ENCODE results near the gene CTU2.

The CTU2 gene

DNA sequence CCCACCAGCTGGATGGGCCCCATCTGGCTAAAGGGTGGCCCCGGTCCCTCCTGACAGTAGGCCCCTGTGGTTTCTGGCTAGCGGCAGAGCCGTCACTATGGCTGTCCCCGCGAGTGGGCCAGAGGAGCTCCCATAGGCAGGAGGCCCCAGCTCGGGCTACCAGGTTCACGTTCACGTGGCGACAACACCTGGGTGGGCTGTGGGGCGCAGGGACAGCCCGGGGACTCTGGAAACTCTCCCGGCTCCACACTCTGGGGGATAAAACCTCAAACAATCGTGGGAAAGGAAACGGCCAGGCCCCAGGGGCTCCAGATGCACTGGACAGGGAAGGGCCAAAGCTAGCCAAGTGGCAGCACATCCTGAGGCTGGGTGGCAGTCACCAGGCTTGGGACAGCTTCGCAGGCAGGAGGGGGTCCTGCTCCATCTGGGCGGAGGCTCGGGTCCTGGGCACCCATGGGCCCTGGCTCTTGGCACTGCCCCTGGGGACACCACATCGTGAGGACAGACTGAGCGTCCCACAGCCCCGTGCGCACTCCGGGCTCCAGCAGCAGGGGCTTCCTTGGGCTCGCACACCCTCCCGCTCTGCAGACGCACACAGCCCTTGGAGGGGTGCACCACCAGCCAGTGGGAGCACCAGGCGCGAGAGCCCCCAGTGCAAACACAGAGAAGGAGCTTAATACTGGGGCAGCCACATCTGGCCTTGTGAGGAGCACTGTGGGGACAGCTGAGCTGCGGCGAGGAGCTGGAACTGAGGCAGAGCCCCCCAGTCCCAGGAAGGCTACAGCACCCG lies 4.5 kb upstream of the CTU2 start:
- TF ChIP-seq, protein P1, sequence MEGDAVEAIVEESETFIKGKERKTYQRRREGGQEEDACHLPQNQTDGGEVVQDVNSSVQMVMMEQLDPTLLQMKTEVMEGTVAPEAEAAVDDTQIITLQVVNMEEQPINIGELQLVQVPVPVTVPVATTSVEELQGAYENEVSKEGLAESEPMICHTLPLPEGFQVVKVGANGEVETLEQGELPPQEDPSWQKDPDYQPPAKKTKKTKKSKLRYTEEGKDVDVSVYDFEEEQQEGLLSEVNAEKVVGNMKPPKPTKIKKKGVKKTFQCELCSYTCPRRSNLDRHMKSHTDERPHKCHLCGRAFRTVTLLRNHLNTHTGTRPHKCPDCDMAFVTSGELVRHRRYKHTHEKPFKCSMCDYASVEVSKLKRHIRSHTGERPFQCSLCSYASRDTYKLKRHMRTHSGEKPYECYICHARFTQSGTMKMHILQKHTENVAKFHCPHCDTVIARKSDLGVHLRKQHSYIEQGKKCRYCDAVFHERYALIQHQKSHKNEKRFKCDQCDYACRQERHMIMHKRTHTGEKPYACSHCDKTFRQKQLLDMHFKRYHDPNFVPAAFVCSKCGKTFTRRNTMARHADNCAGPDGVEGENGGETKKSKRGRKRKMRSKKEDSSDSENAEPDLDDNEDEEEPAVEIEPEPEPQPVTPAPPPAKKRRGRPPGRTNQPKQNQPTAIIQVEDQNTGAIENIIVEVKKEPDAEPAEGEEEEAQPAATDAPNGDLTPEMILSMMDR (IDR thresholded peaks at IDR 0.05), result no peak
- no peak for DNase-seq (ENCODE audit: low spot score)
- Histone ChIP-seq H3K4me3 (peak overlapping the region; percentile 48), H3K27ac (peak overlapping the region in 1 of 2 donors; percentile 81)

DNA sequence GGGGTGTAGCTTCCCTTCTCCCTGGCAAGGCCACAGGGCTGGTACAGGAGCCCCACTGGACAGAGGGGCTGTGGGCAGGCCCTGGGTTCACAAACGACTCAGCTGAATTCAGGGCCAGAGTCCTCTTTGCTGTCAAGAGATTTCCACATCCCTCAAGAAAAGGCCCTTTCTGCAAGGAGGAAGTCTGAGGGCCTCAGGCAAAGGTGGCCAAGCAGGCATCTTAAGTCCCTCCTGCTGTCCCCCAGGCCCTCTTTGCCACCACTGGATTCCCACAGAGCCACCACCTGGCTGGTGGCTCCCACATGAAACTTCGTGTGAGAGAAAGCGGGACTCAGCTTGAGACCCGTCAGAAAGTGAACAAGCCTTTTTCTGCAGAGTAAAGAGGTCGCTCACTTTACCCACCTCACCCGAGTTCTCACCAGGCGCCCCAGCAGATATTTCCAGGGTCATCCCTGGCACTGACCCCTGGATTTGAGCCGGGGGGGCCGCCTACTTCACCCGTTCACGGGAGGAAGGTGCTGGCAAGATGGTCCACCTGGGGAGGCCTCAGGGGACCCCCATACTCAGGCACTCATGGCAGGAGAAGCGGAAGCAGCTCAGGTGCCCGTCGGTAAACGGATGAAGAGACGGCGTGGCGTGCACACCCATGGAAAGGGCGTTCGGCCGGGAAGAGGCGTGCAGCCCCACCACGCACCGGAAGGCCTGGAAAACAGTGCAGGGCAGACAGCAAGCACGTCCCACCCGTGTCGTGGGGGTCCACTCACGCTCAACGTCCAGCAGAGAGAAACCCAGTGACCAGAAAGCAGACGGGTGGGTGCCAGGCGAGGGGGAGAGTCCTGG lies 3.7 kb upstream of the CTU2 start:
- TF ChIP-seq, protein P1 (IDR thresholded peaks at IDR 0.05), result no peak
- no peak overlapping the region for H3K4me3 ChIP-seq
- peak overlapping the region in 1 of 2 donors; percentile 81 for H3K27ac ChIP-seq
- DNase-seq (ENCODE audit: low spot score), result no peak

DNA sequence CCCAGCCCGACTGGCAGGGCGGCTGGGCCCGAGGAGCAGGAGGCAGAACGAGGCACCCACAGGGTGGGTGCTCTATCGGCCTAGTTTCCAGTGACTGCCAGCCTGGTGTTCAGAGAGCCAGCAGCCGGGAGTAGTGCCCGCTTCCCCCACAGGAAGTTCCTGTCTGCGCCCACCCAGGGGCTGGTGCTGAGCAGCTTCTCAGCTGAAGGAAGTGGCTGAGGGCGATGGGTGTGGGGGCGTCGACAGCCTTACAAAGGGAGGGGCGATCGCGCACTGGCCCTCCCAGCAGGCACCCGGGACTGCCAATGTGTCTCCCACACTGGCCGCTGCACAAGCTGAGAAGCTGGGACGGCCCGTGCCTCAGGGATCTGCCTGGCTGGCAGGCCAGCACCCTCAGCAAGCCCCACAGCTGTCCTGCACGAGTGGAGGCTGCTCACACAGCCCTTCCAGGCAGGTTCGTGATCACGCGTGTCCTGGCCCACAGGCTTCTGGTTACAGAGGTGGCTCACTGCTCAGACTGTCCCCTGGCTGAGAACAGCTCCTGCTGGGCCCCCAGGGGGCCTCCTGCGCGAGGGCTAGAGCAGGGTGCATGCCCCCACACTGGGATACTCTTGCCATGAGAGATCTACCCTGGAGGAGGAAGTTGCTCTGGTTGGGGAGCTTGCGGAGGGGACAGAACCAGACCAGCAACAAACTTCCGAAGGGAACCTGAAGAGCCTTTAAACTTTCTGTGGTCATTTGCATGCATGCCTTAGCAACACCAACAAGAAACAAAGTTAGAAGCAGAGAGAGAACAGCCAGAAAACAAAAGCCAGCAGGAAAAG lies 2.6 kb upstream of the CTU2 start:
- TF ChIP-seq, protein P1 (IDR thresholded peaks at IDR 0.05), result no peak
- Histone ChIP-seq H3K27ac (peak overlapping the region in 1 of 2 donors; percentile 81), H3K4me3 (peak overlapping the region; percentile 36)
- no peak for DNase-seq (ENCODE audit: low spot score)

DNA sequence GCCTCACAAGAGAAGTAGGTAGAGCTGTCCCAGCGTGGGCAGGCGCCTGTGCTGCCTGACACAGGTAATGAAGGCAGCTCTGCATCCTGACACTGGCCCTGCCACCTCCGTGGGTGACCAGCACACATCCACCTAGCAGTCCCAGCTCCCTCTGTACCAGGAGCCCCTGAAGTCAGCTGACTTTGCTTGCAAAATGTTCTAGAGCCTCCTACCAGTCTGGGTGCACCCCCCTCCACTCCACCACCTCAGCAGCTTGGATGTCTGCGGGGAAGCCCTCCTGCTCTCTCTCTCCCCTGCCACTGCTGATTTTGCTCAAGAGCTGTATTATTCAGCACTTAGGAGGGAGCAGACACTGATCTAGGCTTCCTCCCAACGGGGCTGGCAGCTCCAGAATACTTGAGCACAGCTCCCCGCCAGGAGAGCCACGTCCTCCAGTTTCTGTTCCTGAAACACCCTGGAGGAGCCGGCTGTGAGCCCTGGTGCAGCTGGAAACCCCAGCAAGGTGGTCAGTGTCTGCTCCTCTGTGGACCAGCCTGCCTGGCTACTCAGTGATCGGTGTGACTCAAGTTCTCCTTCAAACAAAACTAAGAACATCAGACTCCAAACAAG lies 1.1 kb upstream of the CTU2 start:
- no peak for DNase-seq (ENCODE audit: low spot score)
- Histone ChIP-seq H3K4me3 (peak overlapping the region; percentile 94), H3K27ac (peak overlapping the region; percentile 66 to 91)
- TF ChIP-seq, protein P1 (IDR thresholded peaks at IDR 0.05), result no peak

DNA sequence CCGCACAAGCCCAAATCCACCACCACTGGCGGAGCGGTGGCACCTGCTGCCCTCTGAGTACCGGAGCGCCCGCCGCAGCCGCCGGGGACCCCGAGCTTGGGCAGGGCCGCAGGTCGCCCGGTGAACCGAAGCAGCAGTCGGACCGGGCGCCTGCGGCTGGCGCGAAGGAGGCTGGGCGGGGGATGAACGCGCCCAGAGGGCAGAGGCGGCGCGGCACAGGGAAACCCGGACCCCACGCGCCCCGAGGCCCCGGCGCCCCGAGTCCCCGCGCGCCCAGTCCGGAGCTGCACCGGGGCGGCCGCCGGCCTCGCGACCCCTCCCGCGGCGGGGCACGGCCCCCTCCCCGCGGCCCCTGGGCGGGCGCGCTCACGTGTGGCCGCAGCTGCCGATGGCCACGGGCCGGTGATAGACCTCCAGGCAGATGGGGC lies 488 bp upstream of the CTU2 start:
- H3K4me3 ChIP-seq, result peak overlapping the region; percentile 94
- DNase-seq (ENCODE audit: low spot score), result no peak
- TF ChIP-seq, protein P1 (IDR thresholded peaks at IDR 0.05), result no peak
- H3K27ac ChIP-seq, result peak overlapping the region; percentile 66 to 91
